Neural progenitor cell (in vitro differentiated cells): ENCODE data around the gene ETV2. TPM values are rescaled to one million over a fixed set of nuclear protein-coding genes. Genes with fewer than 3 reads are reported as not detected.
"Not testable (repeated sequence)": the region's sequence is repeated elsewhere in the genome, so short reads cannot be mapped to it uniquely, and the experiment has no call there.

Experiments used
- DNase-seq: peaks from one replicate; pipeline ENCODE4 v3.0.0-alpha.2; 2016; ENCODE audit warnings: low spot score
- H2AFZ ChIP-seq: fragments of 200-600 bp; sonication (generic); replicated peaks from 2 replicates; pipeline ENCODE4 v1.6.1; 2016; ENCODE audit warnings: antibody characterized with exemption
- H3F3A ChIP-seq: fragments of 200-600 bp; sonication (generic); 2 replicates; pipeline ENCODE4 v1.6.1; 2016; ENCODE audit warnings: antibody characterized with exemption, low read depth
- H3K27ac ChIP-seq: fragments of 200-600 bp; sonication (generic); 2 replicates; pipeline ENCODE4 v1.5.1; 2016; ENCODE audit warnings: mild to moderate bottlenecking
- H3K27me3 ChIP-seq: fragments of 200-600 bp; sonication (generic); 2 replicates; pipeline ENCODE4 v1.6.1; 2016; ENCODE audit warnings: mild to moderate bottlenecking, moderate library complexity
- H3K36me3 ChIP-seq: fragments of 200-600 bp; sonication (generic); 2 replicates; pipeline ENCODE4 v1.5.1; 2016
- H3K4me1 ChIP-seq: fragments of 200-600 bp; sonication (generic); 2 replicates; pipeline ENCODE4 v1.6.1; 2016; ENCODE audit warnings: mixed run types
- H3K4me2 ChIP-seq: fragments of 200-600 bp; sonication (generic); 2 replicates; pipeline ENCODE4 v1.6.1; 2016
- H3K4me3 ChIP-seq: fragments of 200-600 bp; sonication (generic); 2 replicates; pipeline ENCODE4 v1.5.1; 2016
- H3K79me2 ChIP-seq: fragments of 200-600 bp; sonication (generic); 2 replicates; pipeline ENCODE4 v1.6.1; 2016; ENCODE audit warnings: low read depth
- H3K9ac ChIP-seq: fragments of 200-600 bp; sonication (generic); 2 replicates; pipeline ENCODE4 v1.6.1; 2016
- H3K9me3 ChIP-seq: fragments of 200-600 bp; sonication (generic); 2 replicates; pipeline ENCODE4 v1.5.1; 2016; ENCODE audit warnings: low read depth
- H4K20me1 ChIP-seq: fragments of 200-600 bp; sonication (generic); 2 replicates; pipeline ENCODE4 v1.6.1; 2016; ENCODE audit warnings: low read depth
- H3K27ac Mint-ChIP-seq: 3 replicates; pipeline ENCODE4 v1.8.0; 2021; ENCODE audit warnings: mixed read lengths
- H3K27me3 Mint-ChIP-seq: 2 replicates; pipeline ENCODE4 v1.8.0; 2022; ENCODE audit warnings: low read depth, mild to moderate bottlenecking, inconsistent platforms, moderate library complexity, mixed read lengths; ENCODE audit not compliant: insufficient read depth
- H3K36me3 Mint-ChIP-seq: 3 replicates; pipeline ENCODE4 v1.8.0; 2021; ENCODE audit warnings: mixed read lengths
- H3K4me1 Mint-ChIP-seq: 3 replicates; pipeline ENCODE4 v1.8.0; 2021; ENCODE audit warnings: mixed read lengths
- H3K4me3 Mint-ChIP-seq: 3 replicates; pipeline ENCODE4 v1.8.0; 2021; ENCODE audit warnings: mild to moderate bottlenecking, moderate library complexity, mixed read lengths
- H3K9me3 Mint-ChIP-seq: 3 replicates; pipeline ENCODE4 v1.8.0; 2020; ENCODE audit warnings: mixed read lengths
- EZH2 ChIP-seq: fragments of 200-600 bp; sonication (generic); IDR thresholded peaks from 2 replicates; pipeline ENCODE4 v1.6.1; 2017; ENCODE audit warnings: antibody characterized with exemption, mild to moderate bottlenecking, moderate library complexity
- EZH2phosphoT487 ChIP-seq: fragments of 200-600 bp; sonication (generic); IDR thresholded peaks from 2 replicates; pipeline ENCODE4 v1.6.1; 2017; ENCODE audit warnings: antibody characterized with exemption
- total RNA-seq: library from RNA; depleted of rRNA; stranded (reverse); fragments of >200 nt; gene quantifications from 2 replicates; pipeline ENCODE4 v1.2.3, GENCODE V29; 2015; ENCODE audit warnings: low replicate concordance
- TF ChIP-seq, protein P1 (sequence below): fragments of 200-600 bp; sonication (generic); IDR thresholded peaks from 2 replicates; pipeline ENCODE4 v1.5.1; 2017; ENCODE audit warnings: antibody characterized with exemption, mild to moderate bottlenecking

Gene ETV2
- total RNA-seq, 1 donor from 2014 or later: not detected

DNA sequence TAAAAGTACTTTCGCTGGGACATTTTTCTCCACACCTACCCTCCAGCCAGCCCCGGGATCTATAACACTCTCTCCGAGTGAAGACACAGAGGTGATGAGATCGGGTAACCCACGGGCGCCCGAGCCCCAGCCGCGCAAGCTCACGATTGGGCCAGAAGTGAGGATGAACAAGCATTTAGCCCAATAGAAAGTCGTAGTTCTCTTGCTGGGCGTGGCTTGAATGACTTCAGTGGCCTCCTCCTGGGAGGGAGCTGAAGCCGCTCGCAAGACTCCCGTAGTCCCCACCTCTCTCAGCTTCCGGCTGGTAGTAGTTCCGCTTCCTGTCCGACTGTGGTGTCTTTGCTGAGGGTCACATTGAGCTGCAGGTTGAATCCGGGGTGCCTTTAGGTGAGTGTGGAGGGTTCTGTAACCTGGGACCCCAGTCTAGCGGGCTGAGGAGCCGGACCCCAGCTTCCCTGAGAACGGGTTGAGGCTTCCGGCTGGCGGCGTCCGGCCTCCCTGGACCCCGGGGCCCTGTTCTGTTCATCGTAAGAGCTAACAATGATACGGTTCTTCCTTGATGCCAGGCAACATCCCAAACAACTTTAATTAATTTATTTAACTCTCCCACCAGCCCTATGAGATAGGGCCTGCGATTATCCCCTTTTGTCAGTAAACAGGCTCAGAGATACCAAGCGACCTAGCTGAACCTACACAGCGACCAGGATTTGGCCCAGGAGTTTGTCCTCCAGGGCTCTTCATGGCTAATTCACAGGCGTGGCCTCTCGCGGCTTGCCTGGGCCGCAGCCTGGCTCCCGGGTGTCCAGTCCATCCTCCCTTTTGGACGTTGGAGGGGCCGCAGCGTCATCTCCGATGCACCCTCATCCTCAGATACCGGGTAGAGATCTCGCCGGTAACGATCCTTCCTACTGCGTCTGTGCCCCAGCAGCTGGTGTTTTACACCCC, 6.7 kb downstream of the ETV2 start, which contains the start of gene COX6B1:
COX6B1 (plus strand) TSS at position 307 of the 945 bp plus-strand sequence. CDS start 2,921 bp downstream, outside the sequence.
- Histone ChIP-seq H3K4me3 (peak within 1 kb of the TSS; percentile 86), H3K4me1 (peaks cover 11% of the 10 kb centered on the region), H3K9me3 (no peaks in the 10 kb centered on the region), H3K79me2 (peaks cover 26% of the 10 kb centered on the region), H3F3A (peaks cover 25% of the 10 kb centered on the region), H3K27ac (no peak within 1 kb of the TSS), H4K20me1 (no peaks in the 10 kb centered on the region), H3K4me2 (peak within 1 kb of the TSS; percentile 97), H3K36me3 (no peaks in the 10 kb centered on the region), H3K9ac (peak within 1 kb of the TSS; percentile 59), H2AFZ (peak within 1 kb of the TSS; percentile 59), H3K27me3 (peaks cover 11% of the 10 kb centered on the region)
- H3K9me3 Mint-ChIP-seq: no peaks in the 10 kb centered on the region
- TF ChIP-seq EZH2 (no peak), EZH2phosphoT487 (no peak)
- TF ChIP-seq, protein P1, sequence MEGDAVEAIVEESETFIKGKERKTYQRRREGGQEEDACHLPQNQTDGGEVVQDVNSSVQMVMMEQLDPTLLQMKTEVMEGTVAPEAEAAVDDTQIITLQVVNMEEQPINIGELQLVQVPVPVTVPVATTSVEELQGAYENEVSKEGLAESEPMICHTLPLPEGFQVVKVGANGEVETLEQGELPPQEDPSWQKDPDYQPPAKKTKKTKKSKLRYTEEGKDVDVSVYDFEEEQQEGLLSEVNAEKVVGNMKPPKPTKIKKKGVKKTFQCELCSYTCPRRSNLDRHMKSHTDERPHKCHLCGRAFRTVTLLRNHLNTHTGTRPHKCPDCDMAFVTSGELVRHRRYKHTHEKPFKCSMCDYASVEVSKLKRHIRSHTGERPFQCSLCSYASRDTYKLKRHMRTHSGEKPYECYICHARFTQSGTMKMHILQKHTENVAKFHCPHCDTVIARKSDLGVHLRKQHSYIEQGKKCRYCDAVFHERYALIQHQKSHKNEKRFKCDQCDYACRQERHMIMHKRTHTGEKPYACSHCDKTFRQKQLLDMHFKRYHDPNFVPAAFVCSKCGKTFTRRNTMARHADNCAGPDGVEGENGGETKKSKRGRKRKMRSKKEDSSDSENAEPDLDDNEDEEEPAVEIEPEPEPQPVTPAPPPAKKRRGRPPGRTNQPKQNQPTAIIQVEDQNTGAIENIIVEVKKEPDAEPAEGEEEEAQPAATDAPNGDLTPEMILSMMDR: no peak
- DNase-seq: peak; percentile 98
- H3K27me3 Mint-ChIP-seq: peaks cover 7% of the 10 kb centered on the region
- peaks cover 2% of the 10 kb centered on the region for H3K36me3 Mint-ChIP-seq
- peak within 1 kb of the TSS; percentile 96 for H3K4me3 Mint-ChIP-seq
- H3K4me1 Mint-ChIP-seq: peaks cover 20% of the 10 kb centered on the region
- peak within 1 kb of the TSS; percentile 93 for H3K27ac Mint-ChIP-seq

DNA sequence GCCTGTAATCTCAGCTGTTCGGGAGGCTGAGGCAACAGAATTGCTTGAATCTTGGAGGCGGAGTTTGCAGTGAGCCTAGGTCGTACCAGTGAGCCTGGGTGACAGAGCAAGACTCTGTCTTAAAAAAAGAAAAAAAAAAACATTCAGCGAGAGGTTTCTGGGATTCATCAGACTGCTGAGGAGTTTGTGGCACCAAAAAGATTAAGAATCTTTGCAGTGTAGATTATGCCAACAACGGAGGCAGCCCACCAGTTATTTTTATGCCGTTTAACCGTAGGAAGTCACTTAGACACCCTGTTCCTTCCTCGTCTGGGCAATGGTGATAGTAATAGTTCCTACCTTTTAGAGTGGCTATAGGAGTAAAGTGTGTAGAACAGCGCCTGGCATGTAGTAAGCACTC, 9.0 kb downstream of the ETV2 start:
- H3F3A ChIP-seq: peaks cover 3% of the 10 kb centered on the region
- peaks cover 11% of the 10 kb centered on the region for H3K27me3 ChIP-seq
- H3K4me3 ChIP-seq: no peak overlapping the region
- Mint-ChIP-seq H3K9me3 (no peaks in the 10 kb centered on the region), H3K27ac (no peak overlapping the region), H3K4me1 (peaks cover 12% of the 10 kb centered on the region), H3K27me3 (peaks cover 1% of the 10 kb centered on the region), H3K36me3 (peaks cover 9% of the 10 kb centered on the region), H3K4me3 (peak overlapping the region; percentile 30)
- H2AFZ ChIP-seq: no peak overlapping the region
- H3K36me3 ChIP-seq: no peaks in the 10 kb centered on the region
- H4K20me1 ChIP-seq: peaks cover 3% of the 10 kb centered on the region
- H3K9me3 ChIP-seq: no peaks in the 10 kb centered on the region
- H3K9ac ChIP-seq: no peak overlapping the region
- H3K27ac ChIP-seq: no peak overlapping the region
- no peak overlapping the region for H3K4me2 ChIP-seq
- TF ChIP-seq EZH2: no peak
- no peak for TF ChIP-seq EZH2phosphoT487
- TF ChIP-seq, protein P1: no peak
- peaks cover 26% of the 10 kb centered on the region for H3K79me2 ChIP-seq
- H3K4me1 ChIP-seq: peaks cover 6% of the 10 kb centered on the region
- DNase-seq: no peak

DNA sequence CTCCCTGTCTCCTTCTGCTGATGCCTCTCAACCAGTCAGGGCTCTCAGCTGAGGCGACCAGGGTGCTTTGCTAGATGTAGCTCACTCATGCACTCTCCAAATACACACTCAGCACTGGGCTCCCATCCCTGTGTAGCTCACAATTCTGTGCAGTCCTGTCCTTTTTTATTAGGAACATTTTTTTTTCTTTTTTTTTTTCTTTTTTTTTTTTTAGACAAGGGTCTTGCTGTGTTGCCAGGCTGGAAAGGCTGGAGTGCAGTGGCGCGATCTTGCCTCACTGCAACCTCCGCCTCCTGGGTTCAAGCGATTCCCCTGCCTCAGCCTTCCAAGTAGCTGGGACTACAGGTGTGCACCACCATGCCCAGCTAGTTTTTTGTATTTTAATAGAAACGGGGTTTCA, 13.3 kb downstream of the ETV2 start:
- not testable (repeated sequence) for H3K27ac ChIP-seq, H3K9ac ChIP-seq, H4K20me1 ChIP-seq, H3K4me1 Mint-ChIP-seq, H3K79me2 ChIP-seq, H3K4me1 ChIP-seq, H2AFZ ChIP-seq, H3K27ac Mint-ChIP-seq, H3F3A ChIP-seq, H3K4me3 ChIP-seq, H3K9me3 Mint-ChIP-seq, H3K27me3 Mint-ChIP-seq, H3K9me3 ChIP-seq, H3K4me3 Mint-ChIP-seq, H3K4me2 ChIP-seq, H3K36me3 ChIP-seq, DNase-seq, H3K27me3 ChIP-seq
- peaks cover 20% of the 10 kb centered on the region for H3K36me3 Mint-ChIP-seq

DNA sequence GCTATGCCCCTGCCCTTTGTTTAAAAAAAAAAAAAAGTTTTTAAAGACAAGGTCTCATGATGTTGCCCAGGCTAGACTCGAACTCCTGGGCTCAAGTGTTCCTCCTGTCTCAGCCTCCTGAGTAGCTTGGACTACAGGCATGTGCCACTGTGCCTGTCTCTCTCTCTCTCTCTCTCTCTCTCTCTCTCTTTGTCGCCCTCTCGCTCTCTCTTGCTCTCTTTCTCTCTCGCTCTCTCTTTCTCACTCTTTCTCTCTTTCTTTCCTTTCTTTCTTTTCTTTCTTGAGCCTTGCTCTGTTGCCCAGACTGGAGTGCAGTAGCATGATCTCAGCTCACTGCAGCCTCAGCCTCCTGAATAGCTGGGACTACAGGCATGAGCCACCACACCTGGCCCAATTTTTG, 14.1 kb downstream of the ETV2 start:
- Mint-ChIP-seq H3K9me3 (no peaks in the 10 kb centered on the region), H3K4me3 (no peak overlapping the region), H3K27ac (no peak overlapping the region), H3K4me1 (no peaks in the 10 kb centered on the region), H3K27me3 (no peaks in the 10 kb centered on the region), H3K36me3 (peaks cover 23% of the 10 kb centered on the region)
- Histone ChIP-seq H3K36me3 (peaks cover 2% of the 10 kb centered on the region), H2AFZ (no peak overlapping the region), H3K4me1 (no peaks in the 10 kb centered on the region), H3K79me2 (peaks cover 2% of the 10 kb centered on the region), H3F3A (no peaks in the 10 kb centered on the region), H3K27me3 (no peaks in the 10 kb centered on the region), H3K4me3 (no peak overlapping the region), H3K27ac (no peak overlapping the region), H4K20me1 (peaks cover 3% of the 10 kb centered on the region), H3K9ac (no peak overlapping the region), H3K9me3 (no peaks in the 10 kb centered on the region), H3K4me2 (no peak overlapping the region)
- TF ChIP-seq EZH2phosphoT487 (no peak), EZH2 (no peak)
- TF ChIP-seq, protein P1: no peak
- no peak for DNase-seq
